ENCODE measurements around the gene TNRC6B.
A peak's percentile ranks its signal among the peaks of the same experiment; 100 is the strongest.

Gene TNRC6B

DNA sequence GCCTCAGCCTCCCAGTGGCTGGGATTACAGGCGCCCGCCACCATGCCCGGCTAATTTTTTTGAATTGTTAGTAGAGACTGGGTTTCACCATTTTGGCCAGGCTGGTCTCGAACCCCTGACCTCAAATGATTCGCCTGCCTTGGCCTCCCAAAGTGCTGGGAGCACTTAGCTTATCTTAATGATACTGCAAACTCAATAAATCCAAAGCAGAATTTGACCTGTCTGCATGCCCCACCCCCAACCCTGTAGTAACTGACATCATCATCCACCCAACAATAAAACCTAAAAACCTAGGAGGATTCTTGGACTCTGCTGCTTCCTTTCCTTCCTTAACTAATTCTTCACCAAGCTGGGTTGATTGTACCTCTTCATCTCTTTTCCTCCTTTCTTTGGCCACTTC lies 162.3 kb downstream of the TNRC6B start (continued):
- no peak for TF ChIP-seq ZNF19 (tag by site-specific recombination; IDR thresholded peaks at IDR 0.05; ENCODE audit: low read depth)
- TF ChIP-seq, protein P1, sequence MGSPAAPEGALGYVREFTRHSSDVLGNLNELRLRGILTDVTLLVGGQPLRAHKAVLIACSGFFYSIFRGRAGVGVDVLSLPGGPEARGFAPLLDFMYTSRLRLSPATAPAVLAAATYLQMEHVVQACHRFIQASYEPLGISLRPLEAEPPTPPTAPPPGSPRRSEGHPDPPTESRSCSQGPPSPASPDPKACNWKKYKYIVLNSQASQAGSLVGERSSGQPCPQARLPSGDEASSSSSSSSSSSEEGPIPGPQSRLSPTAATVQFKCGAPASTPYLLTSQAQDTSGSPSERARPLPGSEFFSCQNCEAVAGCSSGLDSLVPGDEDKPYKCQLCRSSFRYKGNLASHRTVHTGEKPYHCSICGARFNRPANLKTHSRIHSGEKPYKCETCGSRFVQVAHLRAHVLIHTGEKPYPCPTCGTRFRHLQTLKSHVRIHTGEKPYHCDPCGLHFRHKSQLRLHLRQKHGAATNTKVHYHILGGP (tag by site-specific recombination; IDR thresholded peaks at IDR 0.05): no peak
- TF ChIP-seq, protein P2, sequence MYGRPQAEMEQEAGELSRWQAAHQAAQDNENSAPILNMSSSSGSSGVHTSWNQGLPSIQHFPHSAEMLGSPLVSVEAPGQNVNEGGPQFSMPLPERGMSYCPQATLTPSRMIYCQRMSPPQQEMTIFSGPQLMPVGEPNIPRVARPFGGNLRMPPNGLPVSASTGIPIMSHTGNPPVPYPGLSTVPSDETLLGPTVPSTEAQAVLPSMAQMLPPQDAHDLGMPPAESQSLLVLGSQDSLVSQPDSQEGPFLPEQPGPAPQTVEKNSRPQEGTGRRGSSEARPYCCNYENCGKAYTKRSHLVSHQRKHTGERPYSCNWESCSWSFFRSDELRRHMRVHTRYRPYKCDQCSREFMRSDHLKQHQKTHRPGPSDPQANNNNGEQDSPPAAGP (tag by site-specific recombination; IDR thresholded peaks at IDR 0.05): peak; percentile 81
- TF ChIP-seq ZNF132 (tag by site-specific recombination; IDR thresholded peaks at IDR 0.05; ENCODE audit: borderline replicate concordance): no peak

DNA sequence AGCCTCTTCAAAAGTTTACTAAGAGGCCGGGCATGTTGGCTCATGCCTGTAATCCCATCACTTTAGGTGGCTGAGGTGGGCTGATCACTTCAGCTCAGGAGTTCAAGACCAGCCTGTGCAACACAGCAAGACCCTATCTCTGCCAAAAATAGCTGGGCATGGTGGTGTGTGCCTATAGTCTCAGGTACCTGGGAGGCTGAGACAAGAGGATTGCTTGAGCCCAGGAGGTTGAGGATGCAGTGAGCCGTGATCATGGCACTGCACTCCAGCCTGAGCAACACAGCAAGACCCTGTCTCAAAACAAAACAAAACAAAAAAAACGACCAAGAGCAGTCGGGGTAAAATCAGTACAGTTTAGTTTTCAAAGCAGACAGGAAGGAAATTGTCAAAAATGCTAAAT lies 163.9 kb downstream of the TNRC6B start:
- TF ChIP-seq, protein P3, sequence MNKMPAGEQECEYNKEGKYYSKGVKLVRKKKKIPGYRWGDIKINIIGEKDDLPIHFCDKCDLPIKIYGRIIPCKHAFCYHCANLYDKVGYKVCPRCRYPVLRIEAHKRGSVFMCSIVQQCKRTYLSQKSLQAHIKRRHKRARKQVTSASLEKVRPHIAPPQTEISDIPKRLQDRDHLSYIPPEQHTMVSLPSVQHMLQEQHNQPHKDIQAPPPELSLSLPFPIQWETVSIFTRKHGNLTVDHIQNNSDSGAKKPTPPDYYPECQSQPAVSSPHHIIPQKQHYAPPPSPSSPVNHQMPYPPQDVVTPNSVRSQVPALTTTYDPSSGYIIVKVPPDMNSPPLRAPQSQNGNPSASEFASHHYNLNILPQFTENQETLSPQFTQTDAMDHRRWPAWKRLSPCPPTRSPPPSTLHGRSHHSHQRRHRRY (tag by site-specific recombination; IDR thresholded peaks at IDR 0.05): no peak
- peak; percentile 93 for TF ChIP-seq ZNF121 (tag by site-specific recombination; IDR thresholded peaks at IDR 0.05)
- no peak for TF ChIP-seq ZNF16 (tag by site-specific recombination; IDR thresholded peaks at IDR 0.05; ENCODE audit: low read depth)
- TF ChIP-seq, protein P4, sequence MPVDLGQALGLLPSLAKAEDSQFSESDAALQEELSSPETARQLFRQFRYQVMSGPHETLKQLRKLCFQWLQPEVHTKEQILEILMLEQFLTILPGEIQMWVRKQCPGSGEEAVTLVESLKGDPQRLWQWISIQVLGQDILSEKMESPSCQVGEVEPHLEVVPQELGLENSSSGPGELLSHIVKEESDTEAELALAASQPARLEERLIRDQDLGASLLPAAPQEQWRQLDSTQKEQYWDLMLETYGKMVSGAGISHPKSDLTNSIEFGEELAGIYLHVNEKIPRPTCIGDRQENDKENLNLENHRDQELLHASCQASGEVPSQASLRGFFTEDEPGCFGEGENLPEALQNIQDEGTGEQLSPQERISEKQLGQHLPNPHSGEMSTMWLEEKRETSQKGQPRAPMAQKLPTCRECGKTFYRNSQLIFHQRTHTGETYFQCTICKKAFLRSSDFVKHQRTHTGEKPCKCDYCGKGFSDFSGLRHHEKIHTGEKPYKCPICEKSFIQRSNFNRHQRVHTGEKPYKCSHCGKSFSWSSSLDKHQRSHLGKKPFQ (tag by site-specific recombination; IDR thresholded peaks at IDR 0.05): no peak
- no peak for TF ChIP-seq ZNF747 (tag by site-specific recombination; IDR thresholded peaks at IDR 0.05)
- TF ChIP-seq ZNF777 (tag by site-specific recombination; IDR thresholded peaks at IDR 0.05; ENCODE audit: borderline replicate concordance): no peak
- no peak overlapping the region for H3K27ac ChIP-seq (ENCODE audit: extremely low read depth, low read depth, low read length)
- no peak overlapping the region for H3K4me3 ChIP-seq (ENCODE audit: low read depth, low read length)
- H3K4me1 ChIP-seq (ENCODE audit: control insufficient read depth, insufficient read depth, low read length): no peaks in the 10 kb centered on the region
- H3K9me3 ChIP-seq (ENCODE audit: control insufficient read depth, insufficient read depth, low read depth, low read length): no peaks in the 10 kb centered on the region
- ChIA-PET CTCF (interaction anchor here (0.6 to 0.7 kb wide), 3 partner anchors 24 to 807 kb away, joined by 3 read pairs; no protein-coding TSS in a partner anchor), POLR2A (no interaction called here)
- no peaks in the 10 kb centered on the region; a peak in 1 of 3 replicates for H3K36me3 ChIP-seq (ENCODE audit: control insufficient read depth in 2 of 2, insufficient read depth in 1 of 2, low read length in 2 of 2)

DNA sequence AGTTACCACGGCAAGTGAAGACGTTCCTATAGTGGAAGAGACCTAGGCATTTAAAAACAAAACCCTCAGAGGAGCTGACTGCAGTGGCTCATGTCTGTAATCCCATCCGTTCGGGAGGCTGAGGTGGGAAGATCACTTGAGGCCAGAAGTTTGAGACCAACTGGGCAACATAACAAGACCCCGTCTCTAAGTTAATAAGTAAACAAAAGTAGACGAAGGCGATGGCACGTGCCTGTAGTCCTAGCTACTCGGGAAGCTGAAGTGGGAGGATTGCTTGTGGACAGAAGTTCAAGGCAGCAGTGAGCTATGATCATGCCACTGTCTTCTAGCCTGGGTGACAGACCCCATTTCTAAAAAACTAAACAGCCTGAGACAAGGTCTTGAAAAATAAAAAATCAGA lies 164.8 kb downstream of the TNRC6B start:
- TF ChIP-seq ZNF211 (tag by site-specific recombination; IDR thresholded peaks at IDR 0.05; ENCODE audit: low read depth) (no peak), ZNF830 (tag by site-specific recombination; IDR thresholded peaks at IDR 0.05; ENCODE audit: low read depth) (no peak), MEIS1 (CRISPR knock-in tag; IDR thresholded peaks at IDR 0.05; ENCODE audit: borderline replicate concordance) (no peak), ZNF10 (tag by site-specific recombination; IDR thresholded peaks at IDR 0.05) (no peak), ZNF121 (tag by site-specific recombination; IDR thresholded peaks at IDR 0.05) (peak; percentile 77)
- TF ChIP-seq, protein P5, sequence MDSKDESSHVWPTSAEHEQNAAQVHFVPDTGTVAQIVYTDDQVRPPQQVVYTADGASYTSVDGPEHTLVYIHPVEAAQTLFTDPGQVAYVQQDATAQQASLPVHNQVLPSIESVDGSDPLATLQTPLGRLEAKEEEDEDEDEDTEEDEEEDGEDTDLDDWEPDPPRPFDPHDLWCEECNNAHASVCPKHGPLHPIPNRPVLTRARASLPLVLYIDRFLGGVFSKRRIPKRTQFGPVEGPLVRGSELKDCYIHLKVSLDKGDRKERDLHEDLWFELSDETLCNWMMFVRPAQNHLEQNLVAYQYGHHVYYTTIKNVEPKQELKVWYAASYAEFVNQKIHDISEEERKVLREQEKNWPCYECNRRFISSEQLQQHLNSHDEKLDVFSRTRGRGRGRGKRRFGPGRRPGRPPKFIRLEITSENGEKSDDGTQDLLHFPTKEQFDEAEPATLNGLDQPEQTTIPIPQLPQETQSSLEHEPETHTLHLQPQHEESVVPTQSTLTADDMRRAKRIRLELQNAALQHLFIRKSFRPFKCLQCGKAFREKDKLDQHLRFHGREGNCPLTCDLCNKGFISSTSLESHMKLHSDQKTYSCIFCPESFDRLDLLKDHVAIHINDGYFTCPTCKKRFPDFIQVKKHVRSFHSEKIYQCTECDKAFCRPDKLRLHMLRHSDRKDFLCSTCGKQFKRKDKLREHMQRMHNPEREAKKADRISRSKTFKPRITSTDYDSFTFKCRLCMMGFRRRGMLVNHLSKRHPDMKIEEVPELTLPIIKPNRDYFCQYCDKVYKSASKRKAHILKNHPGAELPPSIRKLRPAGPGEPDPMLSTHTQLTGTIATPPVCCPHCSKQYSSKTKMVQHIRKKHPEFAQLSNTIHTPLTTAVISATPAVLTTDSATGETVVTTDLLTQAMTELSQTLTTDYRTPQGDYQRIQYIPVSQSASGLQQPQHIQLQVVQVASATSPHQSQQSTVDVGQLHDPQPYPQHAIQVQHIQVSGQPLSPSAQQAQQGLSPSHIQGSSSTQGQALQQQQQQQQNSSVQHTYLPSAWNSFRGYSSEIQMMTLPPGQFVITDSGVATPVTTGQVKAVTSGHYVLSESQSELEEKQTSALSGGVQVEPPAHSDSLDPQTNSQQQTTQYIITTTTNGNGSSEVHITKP (tag by site-specific recombination; IDR thresholded peaks at IDR 0.05): 0 out of 2 replicates have a peak, but pooled peaks have one; percentile 1
- Histone ChIP-seq H3K4me1 (ENCODE audit: control insufficient read depth, insufficient read depth, low read length) (peaks cover 1% of the 10 kb centered on the region; the same call in 1 of the 2 replicates), H3K27ac (ENCODE audit: extremely low read depth, low read depth, low read length) (no peak overlapping the region), H3K4me3 (ENCODE audit: low read depth, low read length) (no peak overlapping the region), H3K36me3 (ENCODE audit: control insufficient read depth in 2 of 2, insufficient read depth in 1 of 2, low read length in 2 of 2) (peaks cover 0 to 2% of the 10 kb centered on the region in 2 experiments; a peak in 1 of 3 replicates), H3K9me3 (ENCODE audit: control insufficient read depth, insufficient read depth, low read depth, low read length) (no peaks in the 10 kb centered on the region)
- ChIA-PET POLR2A (interaction anchor here (0.6 to 1.1 kb wide), 2 partner anchors 11 to 298 kb away, joined by 4 read pairs; no protein-coding TSS in a partner anchor), CTCF (no interaction called here)
